GM12872 (cell line): ENCODE results near the gene PSMB1.

Experiments used
- CTCF ChIP-seq: IDR thresholded peaks from 3 replicates; pipeline ENCODE4 v1.5.1; 2011; ENCODE audit warnings: low read depth, mild to moderate bottlenecking, low read length, moderate library complexity; ENCODE audit not compliant: insufficient read depth

The PSMB1 gene

GRCh38 chr6:170552765-170553533, at the start of gene PSMB1:
Gene PSMB1 (minus strand): TSS chr6:170553307. CDS start chr6:170553242, 65 bp downstream.
- TF ChIP-seq CTCF: no peak

GRCh38 chr6:170597278-170597677, 44.2 kb upstream of the PSMB1 start:
- TF ChIP-seq CTCF: no peak

GRCh38 chr6:170596426-170596825, 43.3 kb upstream of the PSMB1 start:
- TF ChIP-seq CTCF: no peak

DNA sequence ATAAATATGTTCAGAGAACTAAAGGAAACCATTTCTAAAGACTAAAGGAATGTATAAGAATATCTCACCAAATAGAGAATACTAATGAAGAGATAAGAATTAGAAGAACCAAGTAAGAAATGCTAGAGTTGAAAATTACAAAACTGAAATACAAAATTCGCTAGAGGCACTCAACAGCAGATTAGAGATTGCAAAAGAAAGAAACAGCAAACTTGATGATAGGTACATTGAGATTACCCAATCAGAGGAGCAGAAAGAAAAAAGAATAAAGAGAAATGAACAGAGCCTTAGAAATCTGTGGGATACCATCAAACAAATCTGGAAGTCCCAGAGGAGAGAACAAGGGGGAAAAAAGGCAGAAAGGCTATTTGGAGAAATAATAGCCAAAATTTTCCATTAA, 37.6 kb upstream of the PSMB1 start:
- TF ChIP-seq CTCF: no peak

GRCh38 chr6:170584954-170585498, 31.9 kb upstream of the PSMB1 start:
- no peak for TF ChIP-seq CTCF

DNA sequence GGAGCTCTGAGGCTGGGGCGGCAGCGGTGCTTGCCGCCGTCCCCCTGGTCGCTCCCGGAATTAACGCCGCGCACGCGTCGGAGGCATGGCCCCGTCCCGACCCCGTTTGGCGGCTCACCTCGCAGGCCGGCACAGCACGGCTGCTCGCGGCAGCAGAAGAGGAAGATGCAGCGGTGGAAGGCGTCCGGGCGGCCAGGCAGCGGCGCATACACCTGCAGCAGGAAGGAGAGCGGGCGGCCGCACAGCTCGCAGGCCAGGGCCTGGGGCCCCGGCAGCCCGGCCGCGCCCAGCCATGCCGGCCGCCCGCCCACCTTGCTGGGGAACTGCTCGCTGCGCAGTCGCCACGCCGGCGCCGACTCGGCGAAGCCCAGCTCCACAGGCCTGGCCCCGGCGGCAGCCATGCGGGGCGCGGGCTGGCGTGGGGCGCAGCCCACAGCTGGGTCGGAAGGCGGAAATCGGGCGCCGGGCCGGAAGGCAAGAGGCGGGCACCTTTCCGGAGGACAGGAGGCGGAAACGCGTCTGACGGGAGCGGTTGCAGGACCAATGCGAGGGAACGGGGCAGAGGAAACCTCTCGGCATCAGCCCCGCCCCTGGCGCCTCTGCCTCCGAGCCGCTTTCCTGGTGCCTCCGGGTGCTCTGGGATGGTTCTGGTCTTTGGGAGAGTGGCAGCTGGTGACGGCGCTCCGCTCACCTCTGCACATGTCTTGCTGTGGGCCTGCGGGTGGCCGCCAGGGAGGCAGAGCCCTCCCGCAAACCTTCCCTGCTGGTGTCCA, 31.3 kb upstream of the PSMB1 start, which contains the start of gene PDCD2:
Gene PDCD2, minus strand, starts transcription at position 457 of the 773 bp plus-strand sequence. Its CDS starts 56 bp downstream, at position 401.
- no peak for TF ChIP-seq CTCF

DNA sequence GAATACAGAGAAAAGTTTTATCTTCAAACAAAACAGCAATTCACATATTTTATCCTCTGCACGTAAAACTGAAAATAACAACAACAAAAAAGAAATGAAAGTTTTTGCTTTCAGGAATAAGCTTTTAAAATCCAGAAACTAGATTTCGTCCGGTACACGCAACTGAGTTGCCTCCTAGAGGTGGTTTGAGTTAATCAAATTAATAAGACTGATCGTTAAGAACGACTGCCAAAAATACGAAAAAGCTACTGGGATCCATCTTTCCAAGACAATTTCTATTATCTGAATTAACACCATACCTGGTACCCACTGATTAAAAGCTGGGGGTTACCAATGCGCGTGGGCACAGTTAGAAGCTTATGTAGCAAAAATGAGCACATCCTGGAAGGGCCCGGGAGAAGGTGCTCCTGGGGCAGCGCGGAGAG, 30.7 kb upstream of the PSMB1 start:
- no peak for TF ChIP-seq CTCF
